ENCODE results near the gene SPARC. TPM values are rescaled to one million over a fixed set of nuclear protein-coding genes. Genes with fewer than 3 reads are reported as not detected.

Gene SPARC
- total RNA-seq, 1 donor from 2014 or later = 158 TPM

DNA sequence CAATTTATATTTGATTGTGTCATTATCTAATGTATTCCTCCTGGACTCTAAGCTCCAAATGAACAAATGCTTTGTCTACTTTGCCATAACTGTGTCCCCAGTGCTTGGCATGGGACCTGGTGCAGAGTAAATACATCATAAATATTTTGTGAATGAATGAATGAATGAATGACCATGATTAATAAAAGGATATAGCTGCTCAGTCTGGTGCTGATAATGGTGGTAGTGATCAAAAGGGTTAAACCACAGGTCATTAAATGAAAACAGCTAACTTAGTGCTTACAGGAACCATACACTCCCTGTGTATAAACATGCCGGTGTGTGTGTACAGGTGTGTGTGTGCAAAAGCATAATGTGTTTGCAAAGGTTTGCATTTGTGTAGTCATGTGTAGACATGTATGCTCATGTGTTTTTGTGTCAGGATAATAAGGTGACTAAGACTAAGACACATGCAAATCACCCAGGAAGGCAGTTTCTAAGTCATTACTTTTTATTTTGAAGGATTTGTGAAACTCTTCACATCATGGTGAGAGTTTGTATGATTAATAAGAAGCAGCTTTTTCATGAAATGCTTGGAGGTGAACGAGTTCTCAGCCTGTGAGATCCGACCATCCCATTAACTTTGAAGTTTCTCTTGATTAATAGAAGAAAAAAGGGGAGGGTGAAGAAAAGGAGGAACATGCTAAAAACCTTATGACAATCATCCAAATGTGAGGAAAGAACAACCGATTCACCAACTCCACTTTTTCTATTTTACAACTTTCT lies 24.6 kb downstream of the SPARC start:
- peak overlapping the region; percentile 39 for H3K27ac Mint-ChIP-seq
- Histone ChIP-seq H3K9ac (no peak overlapping the region), H3K27ac (no peak overlapping the region)

DNA sequence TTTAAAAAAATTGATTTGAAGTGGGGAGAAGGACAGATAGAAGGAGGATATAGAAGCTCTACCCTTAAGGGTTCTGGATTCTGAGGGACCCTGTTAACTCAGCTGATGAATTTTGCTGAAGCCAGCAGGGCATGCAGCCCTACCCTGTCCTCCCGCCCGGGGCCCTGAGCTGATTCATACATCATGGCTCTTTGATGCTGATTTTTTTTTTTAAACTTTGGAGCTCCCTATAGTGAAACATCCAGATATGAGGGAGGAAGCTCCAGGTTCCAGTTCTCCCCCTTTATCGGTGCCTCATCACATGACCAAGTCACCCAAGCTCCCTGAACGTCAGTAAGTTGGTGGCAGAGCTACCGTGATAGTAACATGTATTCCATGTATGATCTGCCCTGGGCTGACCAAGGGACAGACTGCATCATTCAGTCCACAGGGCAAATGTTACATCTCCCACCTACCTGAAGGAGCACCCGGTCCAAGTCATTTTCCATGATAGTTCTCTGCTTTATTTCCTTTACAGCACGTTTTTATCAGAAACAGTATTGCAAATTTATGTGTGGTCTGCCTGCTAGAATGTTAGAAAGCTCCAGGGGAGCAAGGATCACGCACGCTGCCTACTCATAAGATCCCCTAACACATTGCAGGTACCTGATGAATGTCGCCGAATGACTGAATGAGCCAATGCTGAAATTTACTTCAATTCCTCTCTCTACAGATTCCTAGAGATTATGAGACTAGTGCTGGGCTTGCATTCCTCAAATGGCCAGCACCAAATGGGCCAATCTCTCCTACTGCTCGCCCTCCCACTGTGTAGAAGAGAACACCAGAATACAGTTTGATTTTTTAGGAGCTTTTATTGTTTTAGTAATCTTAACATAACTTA lies 25.9 kb downstream of the SPARC start:
- peaks cover 6% of the 10 kb centered on the region for H3K4me1 Mint-ChIP-seq
- H3K9me3 ChIP-seq (ENCODE audit: low read depth) = no peaks in the 10 kb centered on the region
- H4K20me1 ChIP-seq (ENCODE audit: low read depth) = no peaks in the 10 kb centered on the region
- no peak for DNase-seq (ENCODE audit: low spot score)
- no peak overlapping the region for H3K4me3 Mint-ChIP-seq
- no peak overlapping the region for H3K27ac ChIP-seq
- H3K4me1 ChIP-seq = no peaks in the 10 kb centered on the region
- H3K4me2 ChIP-seq = no peak overlapping the region
- peak overlapping the region; percentile 53 for H3K27ac Mint-ChIP-seq
- no peak overlapping the region for H2AFZ ChIP-seq (replicated peaks)
- no peaks in the 10 kb centered on the region for H3K79me2 ChIP-seq (ENCODE audit: low read depth)
- H3K4me3 ChIP-seq = no peak overlapping the region
- no peaks in the 10 kb centered on the region for H3K36me3 ChIP-seq
- H3K27me3 ChIP-seq = no peaks in the 10 kb centered on the region
- no peaks in the 10 kb centered on the region for H3K9me3 Mint-ChIP-seq
- no peak overlapping the region for H3K9ac ChIP-seq
- H3K27me3 Mint-ChIP-seq (ENCODE audit: insufficient read depth, low read depth) = no peaks in the 10 kb centered on the region
- peaks cover 19% of the 10 kb centered on the region for H3K36me3 Mint-ChIP-seq
- no peak for TF ChIP-seq EZH2phosphoT487 (IDR thresholded peaks at IDR 0.05)
- TF ChIP-seq, protein P1, sequence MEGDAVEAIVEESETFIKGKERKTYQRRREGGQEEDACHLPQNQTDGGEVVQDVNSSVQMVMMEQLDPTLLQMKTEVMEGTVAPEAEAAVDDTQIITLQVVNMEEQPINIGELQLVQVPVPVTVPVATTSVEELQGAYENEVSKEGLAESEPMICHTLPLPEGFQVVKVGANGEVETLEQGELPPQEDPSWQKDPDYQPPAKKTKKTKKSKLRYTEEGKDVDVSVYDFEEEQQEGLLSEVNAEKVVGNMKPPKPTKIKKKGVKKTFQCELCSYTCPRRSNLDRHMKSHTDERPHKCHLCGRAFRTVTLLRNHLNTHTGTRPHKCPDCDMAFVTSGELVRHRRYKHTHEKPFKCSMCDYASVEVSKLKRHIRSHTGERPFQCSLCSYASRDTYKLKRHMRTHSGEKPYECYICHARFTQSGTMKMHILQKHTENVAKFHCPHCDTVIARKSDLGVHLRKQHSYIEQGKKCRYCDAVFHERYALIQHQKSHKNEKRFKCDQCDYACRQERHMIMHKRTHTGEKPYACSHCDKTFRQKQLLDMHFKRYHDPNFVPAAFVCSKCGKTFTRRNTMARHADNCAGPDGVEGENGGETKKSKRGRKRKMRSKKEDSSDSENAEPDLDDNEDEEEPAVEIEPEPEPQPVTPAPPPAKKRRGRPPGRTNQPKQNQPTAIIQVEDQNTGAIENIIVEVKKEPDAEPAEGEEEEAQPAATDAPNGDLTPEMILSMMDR (IDR thresholded peaks at IDR 0.05) = no peak
- no peak for TF ChIP-seq EZH2 (IDR thresholded peaks at IDR 0.05)
- H3F3A ChIP-seq (ENCODE audit: low read depth) = no peaks in the 10 kb centered on the region

More for the DNA sequence above, 24.6 kb downstream of the SPARC start:
- Mint-ChIP-seq H3K4me1 (peaks cover 6% of the 10 kb centered on the region), H3K36me3 (peaks cover 19% of the 10 kb centered on the region), H3K27me3 (ENCODE audit: insufficient read depth, low read depth) (no peaks in the 10 kb centered on the region), H3K4me3 (no peak overlapping the region), H3K9me3 (no peaks in the 10 kb centered on the region)
- Histone ChIP-seq H3K4me1 (no peaks in the 10 kb centered on the region), H4K20me1 (ENCODE audit: low read depth) (no peaks in the 10 kb centered on the region), H3K4me3 (no peak overlapping the region), H3K27me3 (no peaks in the 10 kb centered on the region), H3F3A (ENCODE audit: low read depth) (no peaks in the 10 kb centered on the region), H3K79me2 (ENCODE audit: low read depth) (no peaks in the 10 kb centered on the region), H3K9me3 (ENCODE audit: low read depth) (no peaks in the 10 kb centered on the region), H3K4me2 (no peak overlapping the region), H2AFZ (replicated peaks) (no peak overlapping the region), H3K36me3 (no peaks in the 10 kb centered on the region)
- no peak for TF ChIP-seq EZH2phosphoT487 (IDR thresholded peaks at IDR 0.05)
- TF ChIP-seq, protein P1 (IDR thresholded peaks at IDR 0.05) = no peak
- no peak for TF ChIP-seq EZH2 (IDR thresholded peaks at IDR 0.05)
- DNase-seq (ENCODE audit: low spot score) = no peak

DNA sequence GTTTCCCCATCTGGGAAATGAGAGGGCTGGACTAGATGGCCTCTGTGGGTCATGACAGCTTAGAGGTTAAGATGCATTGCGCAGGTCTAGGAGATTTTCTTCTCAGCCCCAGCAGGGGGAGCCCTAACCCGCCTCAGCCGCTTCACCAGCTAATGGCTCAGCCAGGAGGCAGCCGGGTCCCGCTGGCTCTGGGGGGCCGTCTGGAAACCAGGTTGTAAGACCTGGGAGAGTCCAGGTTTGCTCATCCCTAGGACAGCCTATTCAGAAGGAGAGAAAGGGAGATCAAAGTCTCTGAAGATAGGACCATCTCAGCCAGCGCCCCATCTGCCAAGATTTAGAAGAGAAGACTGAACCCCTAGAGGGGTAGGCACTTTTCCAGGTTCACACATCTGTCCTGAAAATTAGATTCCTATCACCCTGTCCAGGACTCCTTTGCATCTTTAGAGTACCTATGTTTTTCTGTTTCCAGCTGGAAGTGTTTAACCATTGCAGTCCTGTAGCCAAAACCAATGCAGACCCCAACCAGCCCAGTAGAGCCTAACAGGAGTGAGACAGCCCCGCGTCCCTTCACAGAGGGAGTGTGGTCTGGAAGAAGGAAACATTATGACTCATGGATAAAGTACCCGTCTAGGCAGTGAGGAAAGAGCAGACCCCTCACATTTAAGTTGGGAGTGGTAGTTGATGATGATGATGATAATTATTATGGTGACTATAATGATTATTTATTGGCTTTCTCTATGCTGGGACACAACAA lies 27.5 kb downstream of the SPARC start:
- no peaks in the 10 kb centered on the region for H3K27me3 Mint-ChIP-seq (ENCODE audit: insufficient read depth, low read depth)
- Histone ChIP-seq H3F3A (ENCODE audit: low read depth) (no peaks in the 10 kb centered on the region), H4K20me1 (ENCODE audit: low read depth) (no peaks in the 10 kb centered on the region), H3K27me3 (no peaks in the 10 kb centered on the region), H3K9ac (no peak overlapping the region), H3K36me3 (no peaks in the 10 kb centered on the region), H3K4me3 (no peak overlapping the region), H3K4me2 (no peak overlapping the region), H3K79me2 (ENCODE audit: low read depth) (no peaks in the 10 kb centered on the region), H3K27ac (no peak overlapping the region), H3K9me3 (ENCODE audit: low read depth) (no peaks in the 10 kb centered on the region), H2AFZ (replicated peaks) (no peak overlapping the region), H3K4me1 (no peaks in the 10 kb centered on the region)
- H3K27ac Mint-ChIP-seq = no peak overlapping the region
- peak; percentile 88 for DNase-seq (ENCODE audit: low spot score)
- peaks cover 13% of the 10 kb centered on the region for H3K36me3 Mint-ChIP-seq
- no peak for TF ChIP-seq EZH2 (IDR thresholded peaks at IDR 0.05)
- TF ChIP-seq, protein P1 (IDR thresholded peaks at IDR 0.05) = peak; percentile 84
- no peaks in the 10 kb centered on the region for H3K9me3 Mint-ChIP-seq
- H3K4me3 Mint-ChIP-seq = no peak overlapping the region
- peaks cover 6% of the 10 kb centered on the region for H3K4me1 Mint-ChIP-seq
